Measurements from ENCODE around the gene SSR2. TPM values are rescaled to one million over a fixed set of nuclear protein-coding genes. Genes with fewer than 3 reads are reported as not detected.

Gene SSR2
- 366 and 540 TPM in 2 replicates for total RNA-seq

DNA sequence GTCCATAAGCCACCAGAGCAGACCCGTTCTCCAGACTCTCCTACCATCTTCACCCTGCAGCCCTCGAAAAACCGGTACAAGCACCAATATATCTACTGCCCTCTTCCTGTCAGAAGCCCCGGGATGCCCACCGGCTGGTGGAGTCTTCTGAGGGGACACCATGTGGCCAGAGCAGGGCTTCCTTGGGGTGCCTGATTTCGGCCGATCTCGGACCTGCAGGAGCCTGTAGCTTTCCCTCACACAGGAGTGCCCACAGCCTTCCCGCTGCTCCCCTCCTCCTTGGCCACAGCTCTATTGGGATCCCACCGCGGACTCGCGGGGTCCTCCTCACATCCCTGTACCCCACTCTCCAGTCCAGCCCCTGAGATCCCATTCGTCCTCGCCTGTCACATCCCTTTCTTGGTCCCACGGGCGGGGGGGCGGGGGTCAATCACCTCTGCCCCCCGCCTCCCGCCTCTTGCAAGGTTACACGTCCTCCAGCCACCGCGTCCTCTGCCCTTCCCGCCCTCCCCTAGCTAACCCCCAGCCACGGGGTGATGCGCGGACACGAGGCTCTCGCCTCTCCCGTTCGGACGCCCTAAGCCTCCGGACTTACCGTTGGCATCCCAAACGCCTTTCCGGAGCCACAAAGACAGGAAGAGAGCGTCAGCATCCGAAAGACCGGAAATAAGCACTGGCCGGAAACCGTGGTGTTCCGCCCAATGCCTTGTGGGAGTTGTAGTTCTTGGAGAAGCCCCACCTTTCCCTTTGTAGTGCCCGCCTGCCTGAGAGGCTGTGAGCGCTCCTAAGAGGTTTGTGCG, at the start of gene SSR2:
TSS of gene SSR2 (minus strand) at position 659 of the 800 bp plus-strand sequence. CDS start 784 bp downstream, outside the sequence.
- peak; percentile 89 for DNase-seq (ENCODE audit: low read depth)

DNA sequence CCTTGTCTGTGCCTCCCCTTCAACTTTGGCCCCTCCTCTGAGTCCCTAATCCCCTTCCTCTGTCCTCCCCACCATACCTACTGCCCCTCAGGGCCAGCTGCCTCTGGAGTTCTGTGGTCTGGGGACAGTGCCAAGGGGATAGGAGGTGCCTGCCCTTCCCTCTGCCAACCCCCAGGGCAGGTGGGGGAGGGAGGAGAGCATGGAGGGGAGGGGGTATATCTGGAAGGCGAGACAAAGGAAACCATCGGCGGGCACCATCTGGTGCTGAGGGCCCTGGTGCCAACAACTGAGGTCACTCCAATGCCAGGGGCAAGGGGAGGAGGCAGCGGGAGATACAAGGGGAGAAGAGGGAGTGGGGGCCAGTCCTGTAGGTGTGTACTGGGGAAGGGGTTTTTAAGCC, 49.8 kb upstream of the SSR2 start:
- no peak for DNase-seq (ENCODE audit: low read depth)

DNA sequence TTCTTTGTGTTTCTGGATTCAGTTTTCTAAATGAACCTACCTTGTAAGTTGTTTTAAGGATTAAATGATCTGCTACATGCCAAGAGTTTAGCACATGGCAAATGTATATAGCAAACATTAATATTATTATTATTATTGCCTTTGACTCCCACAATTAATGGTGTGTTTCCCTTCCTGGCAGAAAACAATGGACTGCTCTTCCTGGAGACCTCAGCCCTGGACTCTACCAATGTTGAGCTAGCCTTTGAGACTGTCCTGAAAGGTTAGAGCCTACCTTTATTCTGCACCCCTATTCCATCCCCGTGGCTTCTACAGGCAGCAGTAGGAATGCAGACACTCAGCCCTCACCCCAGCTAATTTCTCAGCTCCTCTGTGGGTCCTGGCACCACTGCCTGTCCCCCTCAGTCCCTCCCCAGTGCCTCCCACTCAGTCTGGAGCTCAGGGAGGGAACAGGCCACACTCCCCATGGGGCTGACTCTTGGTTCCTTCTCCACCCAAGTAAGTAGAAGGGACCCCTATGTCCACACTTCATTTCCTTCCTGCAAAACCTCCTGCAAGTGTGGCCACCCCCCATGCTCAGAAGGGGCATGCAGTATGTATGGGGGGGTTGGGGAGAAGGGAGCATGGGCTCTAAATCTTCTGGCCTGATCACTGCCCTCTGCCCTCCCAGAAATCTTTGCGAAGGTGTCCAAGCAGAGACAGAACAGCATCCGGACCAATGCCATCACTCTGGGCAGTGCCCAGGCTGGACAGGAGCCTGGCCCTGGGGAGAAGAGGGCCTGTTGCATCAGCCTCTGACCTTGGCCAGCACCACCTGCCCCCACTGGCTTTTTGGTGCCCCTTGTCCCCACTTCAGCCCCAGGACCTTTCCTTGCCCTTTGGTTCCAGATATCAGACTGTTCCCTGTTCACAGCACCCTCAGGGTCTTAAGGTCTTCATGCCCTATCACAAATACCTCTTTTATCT, 49.0 kb upstream of the SSR2 start:
- no peak for DNase-seq (ENCODE audit: low read depth)

DNA sequence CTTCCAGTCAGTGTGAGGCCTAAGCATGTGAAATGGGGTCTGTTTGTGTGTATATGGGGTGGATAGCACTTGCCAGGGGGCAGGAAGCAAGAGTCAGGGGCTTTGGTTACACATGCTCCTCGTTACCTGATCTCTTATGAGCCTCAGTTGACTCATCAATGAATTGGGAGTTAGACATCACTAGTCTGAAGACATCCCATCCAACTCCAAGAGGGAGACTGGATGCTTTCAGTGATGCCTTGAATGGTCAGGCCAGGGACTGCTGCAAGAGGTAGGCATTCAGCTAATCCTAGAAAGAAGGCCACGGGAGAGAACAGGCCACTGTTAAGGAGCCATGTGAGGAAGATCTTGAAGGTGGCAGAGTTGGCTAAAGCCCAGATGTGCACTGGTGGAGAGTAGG, 46.5 kb upstream of the SSR2 start:
- DNase-seq (ENCODE audit: low read depth) = no peak

DNA sequence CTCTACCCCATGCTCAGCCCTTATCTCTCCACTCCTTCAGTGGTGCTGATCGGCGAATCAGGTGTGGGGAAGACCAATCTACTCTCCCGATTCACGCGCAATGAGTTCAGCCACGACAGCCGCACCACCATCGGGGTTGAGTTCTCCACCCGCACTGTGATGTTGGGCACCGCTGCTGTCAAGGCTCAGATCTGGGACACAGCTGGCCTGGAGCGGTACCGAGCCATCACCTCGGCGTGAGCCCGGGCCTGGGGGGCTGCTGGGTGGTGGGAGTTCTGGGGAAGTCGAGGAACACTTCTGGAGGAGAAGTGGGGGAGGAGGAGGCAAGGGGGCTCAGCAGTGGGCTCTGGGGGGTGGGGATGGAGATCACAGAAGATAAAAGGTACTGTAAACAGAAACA, 45.1 kb upstream of the SSR2 start:
- no peak for DNase-seq (ENCODE audit: low read depth)

DNA sequence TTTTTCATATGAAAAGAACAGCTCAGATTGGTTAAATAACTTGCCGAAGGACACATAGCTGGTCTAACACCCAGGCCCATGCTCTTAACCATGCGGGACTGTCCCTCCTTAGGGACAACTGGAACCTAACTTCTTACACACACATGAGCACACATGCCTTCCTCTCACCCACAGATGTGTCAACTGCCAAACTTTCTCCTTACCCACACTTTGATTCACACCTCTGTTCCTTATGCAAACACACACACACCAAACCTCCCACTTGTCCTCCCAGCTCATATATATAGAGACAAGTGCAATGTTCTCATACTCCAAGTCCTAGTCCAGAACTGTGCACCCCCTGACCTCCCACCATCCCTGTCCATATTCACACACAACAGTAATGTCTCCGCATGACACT, 44.5 kb upstream of the SSR2 start:
- no peak for DNase-seq (ENCODE audit: low read depth)

DNA sequence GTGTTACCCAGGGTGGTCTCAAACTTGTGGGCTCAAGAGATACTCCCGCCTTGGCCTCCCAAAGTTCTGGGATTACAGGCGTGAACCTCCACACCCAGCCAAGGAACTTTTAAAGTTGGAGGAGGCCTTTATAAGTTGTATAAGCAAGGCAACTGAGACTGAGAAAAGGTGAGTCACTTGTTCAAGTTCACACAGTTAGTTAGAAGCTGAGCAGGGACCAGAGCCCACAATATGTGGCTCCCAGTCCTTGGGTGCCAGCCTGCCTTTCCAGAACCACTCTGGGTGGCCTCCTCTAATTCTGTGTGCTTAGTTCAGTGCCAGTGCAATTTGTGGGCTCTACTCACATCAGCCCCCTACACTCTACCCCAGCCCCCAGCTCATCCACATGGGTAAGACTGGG, 43.9 kb upstream of the SSR2 start:
- DNase-seq (ENCODE audit: low read depth) = no peak

DNA sequence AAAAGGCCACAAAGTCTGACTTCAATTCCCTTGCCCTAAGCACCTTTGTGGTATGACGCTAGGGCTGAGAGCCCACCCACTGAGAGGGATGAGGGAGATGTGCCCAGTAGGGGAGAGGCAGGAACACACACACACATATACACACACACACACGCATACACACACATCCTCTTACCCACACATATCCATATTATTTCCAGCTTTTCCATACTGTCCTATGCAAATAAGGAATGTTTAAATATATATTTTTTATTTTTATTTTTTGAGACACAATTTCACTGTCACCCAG, 43.2 kb upstream of the SSR2 start:
- no peak for DNase-seq (ENCODE audit: low read depth)

DNA sequence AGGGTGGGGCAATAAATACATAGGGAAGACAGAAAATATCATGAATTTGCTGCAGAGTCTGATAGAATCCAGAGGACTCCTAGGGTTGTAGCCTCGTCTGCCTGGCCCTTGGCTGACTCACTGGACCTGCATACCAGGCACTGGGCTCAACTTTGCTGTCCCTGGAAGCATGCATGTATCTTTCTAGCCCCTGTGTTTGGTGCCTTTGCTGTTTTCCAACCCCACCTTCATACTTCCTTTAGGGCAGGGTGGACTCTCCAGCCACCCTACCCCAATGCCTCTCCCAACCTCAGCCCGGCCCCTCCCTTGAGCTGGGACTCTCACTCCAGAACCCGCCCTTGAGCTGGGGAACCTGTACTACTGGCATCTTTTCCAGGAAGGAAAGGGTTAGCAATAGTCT, 41.4 kb upstream of the SSR2 start:
- no peak for DNase-seq (ENCODE audit: low read depth)

DNA sequence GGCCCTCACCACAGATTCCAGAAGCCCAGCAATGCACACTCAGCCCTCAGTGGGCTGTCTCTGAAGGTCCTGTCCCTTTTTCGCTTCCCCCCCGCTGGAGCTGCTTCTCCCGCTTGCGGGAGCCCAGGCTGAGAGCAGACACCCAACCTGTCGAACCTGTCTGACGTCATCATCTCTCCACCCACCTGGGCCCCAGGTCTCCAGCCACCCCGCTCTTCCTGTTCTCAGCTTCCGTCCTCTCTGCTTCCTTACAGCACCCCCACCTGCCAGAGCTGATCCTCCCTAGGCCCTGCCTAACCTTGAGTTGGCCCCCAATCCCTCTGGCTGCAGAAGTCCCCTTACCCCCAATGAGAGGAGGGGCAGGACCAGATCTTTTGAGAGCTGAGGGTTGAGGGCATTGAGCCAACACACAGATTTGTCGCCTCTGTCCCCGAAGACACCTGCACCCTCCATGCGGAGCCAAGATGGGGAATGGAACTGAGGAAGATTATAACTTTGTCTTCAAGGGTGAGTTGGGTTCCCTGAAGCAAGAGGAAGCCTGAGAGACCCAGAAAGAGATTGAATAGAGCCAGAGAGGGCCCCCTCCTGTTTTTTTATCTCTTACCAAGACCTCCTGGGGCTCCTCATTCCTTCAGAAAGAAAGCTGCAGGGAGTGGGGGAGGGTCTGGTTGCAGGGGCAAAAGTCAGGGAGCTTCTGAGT, 40.3 kb upstream of the SSR2 start, which contains the start of gene RAB25:
TSS of gene RAB25 (plus strand) at position 224 of the 700 bp plus-strand sequence. CDS start at position 465, 241 bp downstream.
- DNase-seq (ENCODE audit: low read depth) = no peak

DNA sequence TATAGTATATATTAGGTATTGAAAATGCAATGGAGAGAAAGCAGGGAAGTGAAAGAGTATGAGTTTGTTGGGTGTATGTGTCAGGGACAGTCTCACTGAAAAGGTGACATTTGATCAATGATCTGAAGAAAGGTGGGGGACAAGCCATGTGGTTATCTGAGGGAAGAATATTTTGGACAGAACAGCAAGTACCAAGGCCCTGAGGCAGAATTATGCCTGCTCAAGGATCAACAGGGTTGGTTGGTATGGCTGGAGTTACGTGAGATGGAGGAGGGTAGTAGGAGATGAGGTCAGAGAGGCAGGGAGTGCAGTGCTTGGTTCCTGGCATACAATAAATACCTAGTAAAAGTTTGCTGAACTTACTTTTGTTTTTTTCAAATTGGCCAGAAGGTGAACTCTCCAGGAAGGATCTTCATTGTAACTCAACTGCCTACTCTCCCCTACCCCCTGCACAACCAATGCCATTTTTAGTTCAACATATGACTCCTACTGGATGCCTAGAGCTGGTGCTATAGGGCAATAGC, 35.6 kb upstream of the SSR2 start:
- DNase-seq (ENCODE audit: low read depth) = no peak

DNA sequence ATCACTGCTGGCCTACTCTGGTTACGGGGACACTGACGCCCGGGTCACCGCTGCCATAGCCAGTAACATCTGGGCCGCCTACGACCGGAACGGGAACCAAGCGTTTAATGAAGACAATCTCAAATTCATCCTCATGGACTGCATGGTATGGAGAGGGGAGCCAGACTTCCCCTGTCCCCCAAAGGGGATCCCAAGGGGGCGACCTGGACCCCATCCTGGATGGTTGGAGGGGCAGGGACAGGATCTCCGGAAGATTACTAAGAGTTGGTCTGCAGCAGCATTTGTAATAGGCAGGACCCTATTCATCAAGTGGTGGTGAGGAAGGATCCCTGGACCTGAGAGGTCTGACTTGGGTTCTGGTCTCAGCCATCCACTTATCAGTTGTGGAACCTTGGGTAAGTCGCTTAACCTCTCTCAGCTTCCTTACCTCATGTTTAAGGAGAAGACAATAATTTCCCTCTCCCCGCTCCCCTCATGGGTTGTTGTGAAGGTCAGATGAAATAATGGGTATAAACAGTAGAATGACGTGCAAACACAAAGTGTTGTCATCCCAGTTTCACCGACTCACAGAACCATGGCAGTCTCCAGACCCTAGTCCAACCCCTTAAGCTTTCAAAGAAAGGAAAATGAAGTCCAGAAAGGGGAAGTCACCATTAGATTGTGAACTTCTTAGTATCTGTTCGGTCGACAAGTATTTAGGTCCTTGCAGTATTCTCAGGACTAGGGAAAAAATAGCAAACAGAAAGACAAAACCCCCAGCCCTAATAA, 34.7 kb upstream of the SSR2 start:
- DNase-seq (ENCODE audit: low read depth) = no peak

DNA sequence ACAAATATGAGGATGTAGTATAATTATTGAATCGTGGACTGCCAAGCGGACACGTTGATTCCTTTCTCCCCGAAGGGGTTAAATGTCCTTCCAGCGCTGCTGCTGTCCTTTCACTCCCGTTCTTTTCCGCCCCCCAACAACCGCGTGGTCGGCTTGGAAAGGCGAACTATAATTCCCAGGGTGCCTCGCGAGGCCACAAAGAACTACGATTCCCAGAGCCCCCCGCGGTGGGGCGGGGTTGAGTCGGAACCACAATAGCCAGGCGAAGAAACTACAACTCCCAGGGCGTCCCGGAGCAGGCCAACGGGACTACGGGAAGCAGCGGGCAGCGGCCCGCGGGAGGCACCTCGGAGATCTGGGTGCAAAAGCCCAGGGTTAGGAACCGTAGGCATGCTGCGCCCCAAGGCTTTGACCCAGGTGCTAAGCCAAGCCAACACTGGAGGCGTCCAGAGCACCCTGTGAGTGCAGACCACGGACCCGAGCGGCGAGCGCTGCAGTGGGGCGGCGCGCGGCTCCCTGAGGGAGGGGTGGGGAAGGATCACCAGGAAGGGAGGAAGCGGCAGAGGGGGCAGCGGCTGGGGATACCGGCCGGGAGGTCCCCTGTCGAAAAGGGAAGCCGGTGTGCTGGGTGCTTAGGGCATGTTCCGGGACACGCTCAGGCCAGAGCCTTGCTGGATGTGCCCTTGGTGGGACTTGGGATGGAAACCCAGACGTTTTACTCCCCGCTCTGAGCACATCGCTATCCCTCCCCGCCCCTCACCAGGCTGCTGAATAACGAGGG, 33.9 kb upstream of the SSR2 start, which contains the start of gene LAMTOR2:
TSS of gene LAMTOR2 (plus strand) at position 283 of the 781 bp plus-strand sequence. CDS start at position 391, 108 bp downstream.
- peak; percentile 89 for DNase-seq (ENCODE audit: low read depth)

DNA sequence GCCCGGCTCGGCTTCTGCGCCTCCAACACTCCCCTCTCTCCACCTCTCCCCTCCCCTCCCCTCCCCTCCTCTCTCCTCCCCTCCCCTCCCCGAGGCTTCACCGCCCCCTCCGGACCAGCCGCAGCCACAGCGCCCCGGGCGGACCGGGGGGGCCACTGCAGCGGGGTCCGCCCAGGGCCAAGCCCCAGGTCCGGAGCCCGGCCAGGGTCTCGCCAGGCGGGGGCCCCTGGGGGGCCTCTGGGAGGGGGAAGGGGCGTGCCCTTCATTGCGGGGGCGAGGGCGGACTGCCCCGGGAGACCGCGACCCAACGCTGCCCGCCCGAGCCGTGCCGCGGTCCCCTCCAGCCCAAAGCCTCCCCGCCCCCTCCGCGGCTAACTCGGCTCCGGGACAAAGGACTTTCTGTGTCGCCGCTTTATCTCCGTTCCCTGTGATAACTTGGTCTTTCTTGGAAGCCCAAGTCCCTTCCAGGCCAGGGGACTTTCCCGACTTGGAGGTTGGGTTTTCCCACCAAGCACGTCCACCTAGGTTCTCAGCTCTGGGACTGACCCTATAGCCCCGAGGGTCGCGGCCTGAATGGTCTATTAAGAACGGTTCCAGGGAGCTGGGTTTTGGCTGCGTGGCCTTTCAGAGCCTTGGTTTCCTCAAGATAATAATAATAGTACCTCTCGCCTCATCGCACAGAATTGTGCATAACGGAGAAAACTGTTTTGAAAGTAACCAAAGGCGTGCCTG, 33.2 kb upstream of the SSR2 start, which contains the start of gene UBQLN4:
TSS of gene UBQLN4 (minus strand) at position 31 of the 732 bp plus-strand sequence. CDS start 97 bp downstream, outside the sequence.
- peak; percentile 48 for DNase-seq (ENCODE audit: low read depth)

DNA sequence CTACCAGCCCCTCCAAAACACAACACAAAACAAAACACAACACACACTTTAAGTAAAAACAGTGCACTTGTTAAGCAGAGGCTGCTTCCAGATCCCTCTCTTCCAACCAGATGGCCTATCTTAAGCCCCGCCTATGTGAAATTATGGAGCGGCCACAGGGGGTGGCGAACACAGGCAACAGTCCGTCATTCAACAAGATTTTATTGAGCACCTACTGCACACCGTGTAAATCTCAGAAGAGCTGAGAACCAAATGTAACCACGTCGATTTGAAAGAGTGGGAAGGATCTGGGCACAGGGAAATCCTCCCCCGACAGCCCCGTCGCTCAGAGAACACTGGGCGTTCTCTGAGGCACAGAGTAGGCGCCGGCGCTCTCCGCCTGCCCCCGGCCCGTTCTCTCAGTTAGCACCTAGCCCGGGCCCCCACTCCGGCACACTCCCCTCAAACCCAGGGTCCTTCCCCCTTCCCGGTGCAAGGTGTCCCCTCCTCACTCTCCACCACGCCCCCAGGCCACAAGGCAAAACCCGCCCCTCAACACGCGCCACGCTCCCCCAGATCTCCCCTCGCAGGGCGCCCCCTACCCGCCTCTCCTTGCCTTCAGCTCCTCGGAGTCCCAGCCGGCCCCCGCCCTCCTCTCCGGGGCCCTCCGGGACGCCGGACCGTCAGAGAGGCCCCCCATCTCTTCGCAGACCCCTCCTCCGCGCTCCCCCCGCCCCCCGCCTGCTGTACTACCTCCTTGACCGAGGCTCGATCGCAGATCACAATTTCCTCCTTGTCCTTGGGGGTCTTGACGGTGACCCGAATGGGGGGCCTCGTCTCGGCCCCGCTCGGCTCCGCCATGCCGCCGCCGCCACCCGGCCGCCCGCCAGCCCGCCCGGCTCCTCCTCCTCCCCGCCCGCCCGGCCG, 32.4 kb upstream of the SSR2 start:
- DNase-seq (ENCODE audit: low read depth) = peak; percentile 59

DNA sequence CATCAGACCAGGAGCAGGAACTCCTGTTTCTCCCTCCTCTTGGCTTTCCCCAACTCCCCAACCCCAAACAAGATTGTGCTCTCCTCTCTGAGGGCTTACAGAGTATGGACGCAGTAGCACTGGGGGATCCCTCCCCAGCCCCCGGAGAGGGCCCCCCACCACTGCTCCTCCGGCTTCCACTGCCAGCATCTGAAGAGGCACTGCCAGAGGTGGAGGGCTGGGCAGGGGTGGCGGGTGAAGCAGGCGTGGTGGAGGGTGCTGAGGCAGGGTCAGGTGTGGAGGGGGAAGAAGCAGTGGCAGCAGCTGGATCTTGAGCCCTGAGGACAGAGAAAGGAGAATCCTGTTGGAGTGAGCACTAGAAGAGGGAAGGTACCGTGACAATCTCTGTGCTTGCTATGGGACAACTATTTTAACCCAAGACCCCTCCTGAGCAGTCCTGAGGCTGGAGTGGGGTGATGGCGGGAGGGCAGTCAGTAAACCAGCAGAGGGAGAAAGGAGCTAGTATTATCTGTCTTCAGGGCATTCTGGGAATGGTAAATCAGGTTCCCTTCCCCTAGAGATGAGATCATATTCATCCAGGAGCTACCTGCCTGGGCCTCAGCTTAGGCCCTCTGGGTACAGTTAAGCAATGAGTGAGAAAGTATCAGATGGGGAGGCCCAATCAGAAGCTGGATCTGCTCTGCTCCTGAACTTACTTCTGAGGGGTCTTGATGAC, 30.4 kb upstream of the SSR2 start:
- no peak for DNase-seq (ENCODE audit: low read depth)

DNA sequence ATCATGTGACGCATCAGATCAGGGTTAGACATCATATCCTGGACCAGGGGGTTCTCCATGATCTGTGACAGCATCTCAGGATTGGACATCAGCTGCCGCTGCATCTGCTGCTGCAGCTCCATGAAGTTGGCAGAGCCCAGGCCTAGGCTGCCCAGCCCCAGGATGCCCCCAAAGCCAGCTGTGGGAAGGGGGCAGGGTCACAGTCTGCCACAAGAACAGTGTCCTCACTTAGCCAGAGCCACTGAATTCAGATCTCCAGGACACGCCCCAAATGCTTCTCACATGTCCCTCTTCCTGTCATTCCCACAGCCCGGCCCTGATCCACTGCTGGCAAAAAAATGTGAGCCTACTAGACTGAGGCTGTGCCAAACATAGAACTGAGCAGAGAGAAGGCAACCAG, 29.6 kb upstream of the SSR2 start:
- no peak for DNase-seq (ENCODE audit: low read depth)

Measured in renal cortical epithelial cell (primary cell).